ENCODE measurements around the gene CDC5L.

CDC5L gene

DNA sequence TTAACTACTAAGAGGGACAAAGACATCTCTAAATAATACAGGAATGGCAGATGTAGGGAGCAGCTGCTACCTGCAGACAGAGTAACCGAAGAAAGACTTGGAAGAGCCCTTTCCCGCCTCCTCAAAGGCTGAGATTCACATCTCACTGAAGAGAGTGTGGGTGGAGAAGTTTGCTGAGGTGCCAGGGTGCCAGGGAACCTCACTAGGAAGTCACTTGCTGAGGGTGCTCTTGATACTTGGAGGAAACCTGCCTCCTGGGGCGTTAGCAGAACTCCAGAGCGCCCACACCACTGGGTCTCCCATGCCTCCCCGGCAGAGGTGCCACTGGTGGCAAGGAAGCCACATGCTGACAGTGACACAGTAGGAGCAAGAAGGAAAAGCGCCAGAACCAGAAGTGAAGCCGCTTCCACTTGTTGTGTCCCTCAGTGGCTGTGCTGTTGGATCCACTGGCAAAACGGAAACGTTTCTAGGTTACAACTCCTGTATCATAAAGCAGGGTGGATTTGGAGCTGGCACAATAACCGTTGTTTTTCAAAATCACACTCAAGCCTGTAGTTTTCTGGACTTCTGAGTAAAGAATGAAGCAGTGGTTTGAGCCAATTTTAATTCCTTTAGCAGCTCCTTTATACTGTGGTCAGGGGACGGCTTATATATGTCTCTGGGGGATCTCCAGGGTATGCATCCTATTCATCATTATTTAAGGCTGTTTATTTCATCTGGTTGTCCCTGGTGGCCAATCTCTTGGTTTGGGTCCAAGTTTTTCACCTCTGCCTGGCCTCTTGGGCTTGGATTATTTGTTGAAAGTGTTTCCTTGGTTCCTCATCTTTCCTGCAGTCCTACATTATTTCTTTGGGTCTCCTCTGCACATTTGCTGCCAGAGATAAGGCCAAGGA, 64.5 kb downstream of the CDC5L start:
- DNase-seq (ENCODE audit: low spot score) (no peak), FAIRE-seq (no peak)

DNA sequence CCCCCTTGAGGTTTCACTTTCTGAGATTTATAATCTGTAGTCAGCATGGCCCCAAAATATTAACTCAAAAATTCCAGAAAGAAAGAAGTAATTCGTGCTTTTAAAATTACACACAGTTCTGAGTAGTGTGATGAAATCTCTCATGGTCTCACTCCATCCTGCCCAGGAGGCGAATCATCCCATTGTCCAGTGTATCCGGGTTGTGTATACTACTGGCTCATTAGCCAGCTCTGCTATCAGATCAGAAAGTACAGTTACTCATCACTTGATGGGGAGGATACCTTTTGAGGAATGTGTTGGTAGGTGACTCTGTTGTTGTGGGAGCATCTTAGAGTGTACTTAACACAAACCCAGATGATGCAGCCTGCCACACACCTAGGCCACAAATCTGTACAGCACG, 65.2 kb downstream of the CDC5L start:
- FAIRE-seq, result no peak
- DNase-seq (ENCODE audit: low spot score), result peak; percentile 40

DNA sequence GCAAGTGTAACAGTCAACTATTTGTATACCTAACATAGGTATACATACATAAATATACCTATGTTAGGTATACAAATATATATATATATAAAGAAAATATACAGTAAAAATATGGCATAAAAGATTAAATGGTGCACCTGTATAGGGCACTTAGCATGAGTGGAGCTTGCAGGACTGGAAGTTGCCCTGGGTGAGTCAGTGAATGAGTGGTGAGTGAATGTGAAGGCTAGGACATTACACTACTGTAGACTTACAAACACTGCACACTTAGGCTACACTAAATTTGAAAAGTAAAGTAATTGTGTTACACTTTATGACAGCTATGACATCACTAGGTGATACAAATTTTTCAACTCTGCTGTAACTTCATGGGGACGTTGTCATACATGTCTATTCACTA, 65.6 kb downstream of the CDC5L start:
- no peak for DNase-seq (ENCODE audit: low spot score)
- FAIRE-seq, result no peak

DNA sequence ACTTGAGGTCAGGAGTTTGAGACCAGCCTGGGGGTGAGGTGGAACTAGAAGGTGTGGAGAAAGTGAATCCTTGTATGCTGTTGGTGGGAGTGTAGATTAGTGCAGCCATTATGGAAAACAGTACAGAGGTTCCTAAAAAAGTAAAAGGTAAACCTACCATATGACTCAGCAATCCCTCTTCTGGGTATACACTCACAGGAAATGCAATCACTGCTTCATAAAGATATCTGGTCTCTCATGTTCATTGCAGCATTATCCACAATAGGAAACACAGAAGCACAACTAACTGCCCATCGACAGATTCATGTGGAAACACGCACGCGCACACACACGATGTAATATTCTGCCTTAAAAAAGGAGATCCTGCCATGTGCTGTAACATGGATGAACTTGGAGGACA, 66.7 kb downstream of the CDC5L start:
- FAIRE-seq (no peak), DNase-seq (ENCODE audit: low spot score) (no peak)

DNA sequence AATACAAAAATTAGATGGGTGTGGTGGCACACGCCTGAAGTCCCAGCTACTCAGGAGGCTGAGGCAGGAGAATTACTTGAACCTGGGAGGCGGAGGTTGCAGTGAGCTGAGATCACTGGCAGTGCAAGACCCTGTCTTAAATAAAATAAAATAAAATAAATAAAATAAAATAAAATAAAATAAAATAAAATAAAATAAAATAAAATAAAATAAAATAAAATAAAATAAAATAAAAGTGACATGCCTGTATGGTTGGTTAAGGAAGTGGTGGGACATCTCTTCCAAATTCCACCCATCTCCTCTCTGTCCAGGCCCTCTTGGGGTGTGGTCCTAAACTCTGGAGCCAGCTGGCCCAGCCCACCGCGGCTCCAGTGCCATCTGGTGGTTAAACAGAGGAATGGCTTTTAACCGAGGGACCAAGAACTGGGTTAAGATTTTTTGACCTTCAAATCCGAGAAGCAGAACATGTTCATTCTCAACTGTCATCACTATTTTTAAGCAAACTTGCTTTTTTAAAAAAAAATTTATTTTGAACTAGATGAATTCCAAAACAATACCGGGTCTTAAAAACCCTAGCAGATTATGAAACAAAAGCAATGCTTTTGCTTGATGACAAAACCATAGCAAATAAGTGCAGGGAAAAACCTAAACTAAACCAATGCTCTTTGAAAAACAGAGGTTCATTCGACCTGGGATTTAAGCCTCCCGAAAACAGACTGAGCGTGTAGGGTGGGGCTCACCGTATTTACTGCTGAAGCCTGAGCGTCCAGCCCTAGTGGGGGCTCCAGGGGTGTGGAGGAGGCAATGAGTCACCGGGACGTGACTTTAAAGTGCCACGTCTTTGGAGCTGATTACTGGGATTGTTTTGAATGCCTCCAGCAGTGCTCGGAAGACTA, 68.8 kb downstream of the CDC5L start:
- no peak for FAIRE-seq
- DNase-seq (ENCODE audit: low spot score), result peak; percentile 83

DNA sequence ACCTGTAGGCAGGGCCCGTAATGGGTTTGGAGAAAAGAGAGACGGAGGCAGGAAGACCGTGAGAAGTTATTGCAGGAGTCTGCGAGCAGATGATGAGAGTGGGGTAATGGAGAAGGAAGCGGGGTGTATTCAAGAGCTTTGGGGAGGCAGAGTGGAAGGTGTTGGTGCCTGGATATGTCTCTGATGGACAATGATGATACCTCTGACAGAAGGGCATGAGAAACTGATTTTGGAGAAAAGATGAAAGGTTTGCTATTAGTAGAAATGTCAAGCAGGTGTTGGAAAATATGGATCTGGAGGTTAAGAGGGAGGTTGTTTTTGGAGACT, 69.4 kb downstream of the CDC5L start:
- no peak for FAIRE-seq
- no peak for DNase-seq (ENCODE audit: low spot score)

DNA sequence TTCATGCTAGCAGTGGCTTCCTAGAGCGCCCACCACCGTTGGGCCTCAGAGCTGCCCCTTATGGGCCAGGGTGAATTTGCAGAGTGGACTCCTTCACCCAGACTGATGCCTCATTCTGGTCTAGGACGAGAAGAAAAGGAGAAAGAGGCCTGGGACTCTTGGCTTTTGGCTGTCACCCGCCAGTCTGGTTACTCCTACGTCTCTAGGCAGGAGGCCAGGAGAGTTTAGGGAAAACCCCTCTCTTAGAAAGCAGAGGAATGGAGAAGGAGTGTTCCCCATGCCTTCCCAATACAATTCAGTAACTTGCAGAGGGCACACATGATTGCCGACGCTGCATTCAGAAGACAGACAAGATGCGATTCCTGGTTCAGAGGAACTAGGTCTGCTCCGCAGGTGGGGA, 70.1 kb downstream of the CDC5L start:
- no peak for DNase-seq (ENCODE audit: low spot score)
- no peak for FAIRE-seq

DNA sequence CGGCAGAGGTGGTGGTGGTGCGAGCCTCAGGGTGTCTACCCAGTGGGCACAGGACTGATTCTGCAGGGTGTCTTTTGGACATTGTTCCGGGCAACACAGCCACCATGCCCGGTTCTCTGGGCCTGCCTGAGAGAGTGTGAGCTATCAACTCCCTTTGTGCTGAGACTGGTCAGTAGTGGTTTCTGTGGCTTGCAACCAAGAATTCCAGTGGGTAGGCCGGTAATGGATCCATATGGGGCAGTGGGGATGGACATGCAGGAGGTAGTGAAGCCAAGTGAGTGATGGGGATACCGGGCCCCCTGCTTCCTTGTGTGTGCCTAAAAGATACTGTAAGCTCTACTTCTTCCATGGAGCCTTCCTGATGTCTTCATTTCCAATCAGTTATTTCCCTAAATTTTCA, 71.0 kb downstream of the CDC5L start:
- FAIRE-seq, result no peak
- DNase-seq (ENCODE audit: low spot score), result no peak

DNA sequence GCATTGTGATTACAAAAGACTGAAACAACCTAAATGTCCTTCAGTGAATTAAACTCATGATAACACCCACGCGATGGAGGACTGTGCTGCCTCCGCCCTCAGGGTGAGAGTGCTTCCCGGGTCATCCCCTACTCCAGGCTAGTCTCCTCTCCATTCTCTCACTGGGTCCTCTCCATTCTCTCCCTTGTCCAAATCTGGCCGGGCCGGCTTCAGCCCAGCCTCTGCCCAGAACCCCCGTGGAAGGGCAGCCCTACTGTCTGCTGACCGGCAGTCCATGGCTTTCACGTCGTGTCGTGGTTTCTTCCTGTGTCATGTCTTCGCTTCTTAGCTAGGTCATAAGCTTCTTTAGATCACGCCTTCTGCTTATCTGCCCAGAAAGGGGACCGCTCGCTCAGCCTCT, 74.8 kb downstream of the CDC5L start:
- FAIRE-seq (no peak), DNase-seq (ENCODE audit: low spot score) (no peak)

DNA sequence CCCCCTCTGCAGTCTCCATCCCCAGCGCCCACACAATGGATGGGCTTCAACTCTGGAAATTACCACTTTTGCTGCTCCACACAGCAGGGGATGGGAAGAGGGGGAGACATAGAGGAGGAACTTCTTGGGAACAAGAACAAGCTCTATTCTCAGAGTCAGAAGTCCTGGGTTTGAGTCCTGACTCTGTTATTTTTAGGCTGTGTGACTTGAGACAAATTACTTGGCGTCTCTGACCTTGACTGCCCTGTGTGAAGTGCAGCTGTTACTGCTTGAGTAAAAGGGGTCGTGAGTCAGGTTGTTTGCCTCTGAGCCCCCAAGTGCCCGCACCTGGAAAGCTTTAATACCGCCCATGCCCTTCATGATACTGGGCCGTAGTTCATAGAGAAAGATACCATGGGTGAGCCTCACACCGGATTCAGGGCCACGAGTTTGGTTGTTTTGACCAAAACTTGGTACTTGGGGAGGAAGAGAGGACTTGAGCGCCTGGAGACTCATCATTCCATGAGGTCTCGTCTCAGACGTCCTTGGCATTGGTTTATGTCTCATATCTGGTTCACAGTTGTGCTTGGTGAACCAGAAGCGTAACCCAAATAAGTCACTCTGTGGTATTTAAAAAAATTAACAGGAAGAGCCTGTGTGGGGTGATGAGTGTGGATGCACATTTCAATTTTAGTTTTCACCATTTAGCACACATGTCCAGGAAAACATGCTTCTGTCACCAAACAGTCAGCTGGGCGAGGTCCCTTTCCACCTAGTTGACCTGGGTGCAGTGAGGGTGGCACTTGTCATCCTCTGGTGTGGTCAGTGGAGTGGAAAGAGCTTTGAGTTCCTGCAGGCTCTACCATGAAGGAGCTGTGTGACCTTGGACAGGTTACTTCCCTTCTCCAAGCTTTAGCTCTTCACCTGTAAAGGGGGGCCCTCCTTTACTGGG, 75.6 kb downstream of the CDC5L start:
- DNase-seq (ENCODE audit: low spot score), result no peak
- no peak for FAIRE-seq

DNA sequence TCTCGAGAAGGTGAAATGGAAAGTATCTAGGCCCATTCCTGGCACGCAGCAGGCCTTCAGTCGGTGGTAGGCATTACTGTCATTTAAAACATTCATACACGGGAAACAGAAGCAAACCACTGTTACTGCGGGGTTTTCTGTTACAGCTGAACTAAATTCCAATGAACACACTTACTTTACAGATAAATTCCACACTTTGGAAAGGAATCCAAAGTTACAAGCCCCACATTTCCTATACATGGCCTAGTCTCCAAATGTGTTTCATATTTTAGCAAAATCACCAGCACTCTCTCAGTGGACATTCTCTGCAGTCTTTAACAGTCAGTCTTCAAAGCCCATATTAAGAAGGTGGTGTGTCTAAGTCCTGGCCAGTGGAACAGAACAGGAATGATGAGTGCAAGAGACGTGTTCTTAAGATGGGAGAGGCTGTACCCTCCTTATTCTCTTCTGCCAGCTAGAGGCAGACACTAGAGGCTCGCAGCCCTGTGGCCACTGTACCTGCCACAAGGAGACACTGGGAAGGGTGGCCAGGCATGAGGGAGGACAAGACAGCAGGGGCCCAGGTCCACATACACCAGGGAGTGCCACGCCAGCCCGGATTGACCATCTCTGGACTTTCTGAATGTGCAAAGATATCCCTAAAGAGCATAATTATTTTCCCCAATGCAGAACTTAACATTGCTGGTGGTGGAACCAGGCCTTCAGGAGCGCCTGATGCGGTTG, 76.4 kb downstream of the CDC5L start:
- DNase-seq (ENCODE audit: low spot score) (no peak), FAIRE-seq (no peak)

DNA sequence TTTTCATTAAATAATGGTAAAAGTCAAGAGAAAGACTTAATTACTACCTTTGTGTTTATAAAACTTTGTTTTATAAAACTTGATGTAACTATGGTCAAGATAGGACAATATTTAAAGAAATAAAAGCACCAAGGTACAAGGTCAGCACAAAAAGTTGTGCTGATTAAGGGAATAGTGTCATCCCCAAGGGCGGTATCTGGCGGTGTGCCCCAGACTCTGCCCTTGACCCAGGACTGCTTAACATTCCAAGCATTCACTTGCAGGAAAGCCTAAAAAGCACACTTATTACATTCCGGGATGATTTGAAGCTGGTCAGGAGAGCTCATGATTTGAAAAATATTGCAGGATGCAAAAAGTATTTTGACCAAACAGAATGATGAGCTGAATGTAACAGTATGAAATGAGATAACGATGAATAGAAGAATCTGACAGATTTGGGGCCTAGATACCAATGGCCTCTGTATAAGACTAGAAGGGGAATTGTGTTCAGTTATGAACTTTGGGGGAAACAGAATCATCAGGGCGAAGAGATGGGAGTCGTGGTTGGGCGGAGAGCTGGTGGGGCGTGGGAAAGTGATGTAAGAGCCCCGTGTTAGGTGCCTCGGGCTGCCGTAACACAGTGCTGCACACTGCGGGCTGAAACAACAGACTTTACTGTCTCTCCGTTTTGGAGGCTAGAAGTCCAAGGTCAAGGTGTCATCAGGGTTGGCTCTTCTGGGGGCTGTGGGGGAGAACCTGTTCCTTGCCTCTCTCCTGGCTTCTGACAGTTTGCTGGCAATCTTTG, 77.2 kb downstream of the CDC5L start:
- DNase-seq (ENCODE audit: low spot score), result peak; percentile 74
- FAIRE-seq, result no peak

DNA sequence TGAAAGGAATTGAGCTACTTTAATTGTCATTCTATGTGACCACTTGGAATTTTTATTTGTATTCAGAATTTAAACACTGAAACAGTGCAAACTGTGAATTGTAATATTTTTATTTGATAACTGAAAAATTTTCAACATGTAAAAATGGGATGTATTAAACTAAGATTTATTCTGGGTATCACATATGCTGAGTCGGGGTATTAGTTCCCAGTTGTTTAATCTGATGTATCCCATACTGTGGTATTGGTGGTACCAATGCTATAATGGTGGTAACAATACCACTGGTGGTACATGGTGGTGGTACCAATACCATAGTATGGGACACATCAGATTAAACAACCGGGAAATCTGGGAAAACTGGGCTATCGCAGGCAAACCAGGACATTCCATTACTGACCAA, 79.4 kb downstream of the CDC5L start:
- FAIRE-seq, result no peak
- DNase-seq (ENCODE audit: low spot score), result no peak

DNA sequence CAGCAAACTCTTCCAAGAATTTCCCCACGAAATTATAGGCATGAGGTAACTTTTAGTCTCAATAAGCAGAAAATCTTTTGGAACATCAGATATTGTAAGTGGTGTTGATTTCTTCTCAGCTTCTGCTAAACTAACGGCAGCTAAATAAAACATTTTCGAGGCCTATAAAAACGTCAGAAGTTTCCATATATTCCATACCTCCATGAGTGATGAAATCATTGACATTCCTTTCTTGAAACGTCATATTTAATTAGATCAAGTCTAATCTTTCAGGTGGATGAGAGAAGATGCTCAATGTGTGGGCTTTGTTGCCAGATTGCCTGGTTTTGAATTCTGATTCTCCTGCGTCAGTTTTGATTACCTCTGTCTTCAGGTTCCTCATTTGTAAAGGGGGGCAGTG, 81.3 kb downstream of the CDC5L start:
- DNase-seq (ENCODE audit: low spot score), result no peak
- no peak for FAIRE-seq

DNA sequence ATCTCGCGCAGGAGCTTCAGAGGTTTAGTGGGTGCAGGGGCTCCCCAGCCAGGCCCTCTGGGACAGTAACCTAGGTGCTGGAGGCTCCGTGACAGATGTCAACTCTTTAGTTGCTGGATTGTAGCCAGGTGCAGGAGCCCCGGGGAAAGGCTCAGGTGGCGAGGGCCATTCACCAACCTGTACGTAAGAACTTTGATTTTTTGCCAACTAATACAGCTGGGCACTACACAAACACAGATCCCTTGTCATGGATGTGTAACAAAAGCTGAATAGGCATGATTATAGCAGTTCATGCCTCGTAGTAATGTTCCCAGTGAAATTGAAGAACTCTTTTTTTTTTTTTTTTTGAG, 82.6 kb downstream of the CDC5L start:
- no peak for FAIRE-seq
- no peak for DNase-seq (ENCODE audit: low spot score)

DNA sequence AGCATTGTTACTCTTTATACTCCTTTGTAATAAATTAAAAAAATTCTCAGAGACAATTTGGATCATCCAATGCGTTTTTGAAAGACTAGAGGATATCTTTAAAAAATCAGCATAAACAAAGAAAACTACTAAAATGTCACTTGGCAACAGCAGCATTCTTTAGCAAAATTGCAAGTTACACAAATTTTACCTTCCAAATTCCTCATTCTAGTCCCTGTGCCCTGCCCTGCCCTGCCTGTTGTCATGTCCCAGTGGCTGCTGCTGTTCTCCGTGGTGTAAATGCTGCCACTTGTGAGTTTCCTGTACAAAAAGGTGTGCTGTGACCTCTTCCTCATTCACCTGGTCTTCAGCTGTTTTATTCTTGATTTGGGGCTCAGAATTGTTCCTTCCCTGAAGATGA, 83.2 kb downstream of the CDC5L start:
- DNase-seq (ENCODE audit: low spot score) (no peak), FAIRE-seq (no peak)

DNA sequence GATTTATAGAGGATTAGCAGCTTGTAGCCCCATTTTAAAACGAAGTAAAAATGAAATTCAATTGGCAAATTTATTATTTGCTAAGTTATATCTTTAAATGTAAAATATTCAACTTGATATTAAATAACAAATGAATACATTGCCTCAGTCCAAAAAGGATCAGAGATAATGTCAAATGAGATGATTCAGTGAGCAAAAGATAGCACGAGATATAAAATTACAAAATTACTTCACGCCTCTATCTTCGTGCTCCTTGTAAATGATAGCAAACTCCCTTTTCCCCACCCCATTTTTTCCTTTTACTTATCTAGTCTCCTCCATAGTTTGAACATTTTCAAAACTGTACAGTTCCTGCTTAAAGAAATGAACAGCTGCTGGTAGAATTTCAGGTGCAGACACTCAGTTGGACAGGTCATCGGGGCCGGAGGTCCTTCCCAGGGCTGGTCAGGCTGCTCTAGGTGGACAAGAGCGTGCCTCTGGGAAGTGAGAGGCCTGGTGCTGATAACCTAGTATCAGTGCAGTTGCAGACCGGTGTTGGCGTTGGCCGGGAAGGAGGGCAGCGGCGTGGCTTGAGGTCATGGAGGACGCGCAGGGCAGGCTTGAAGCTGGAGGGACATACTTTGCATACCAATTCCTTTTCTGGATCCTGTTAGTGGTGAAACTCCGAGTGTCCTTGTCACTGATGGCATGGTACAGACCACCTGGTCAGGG, 83.9 kb downstream of the CDC5L start:
- DNase-seq (ENCODE audit: low spot score), result no peak
- no peak for FAIRE-seq

DNA sequence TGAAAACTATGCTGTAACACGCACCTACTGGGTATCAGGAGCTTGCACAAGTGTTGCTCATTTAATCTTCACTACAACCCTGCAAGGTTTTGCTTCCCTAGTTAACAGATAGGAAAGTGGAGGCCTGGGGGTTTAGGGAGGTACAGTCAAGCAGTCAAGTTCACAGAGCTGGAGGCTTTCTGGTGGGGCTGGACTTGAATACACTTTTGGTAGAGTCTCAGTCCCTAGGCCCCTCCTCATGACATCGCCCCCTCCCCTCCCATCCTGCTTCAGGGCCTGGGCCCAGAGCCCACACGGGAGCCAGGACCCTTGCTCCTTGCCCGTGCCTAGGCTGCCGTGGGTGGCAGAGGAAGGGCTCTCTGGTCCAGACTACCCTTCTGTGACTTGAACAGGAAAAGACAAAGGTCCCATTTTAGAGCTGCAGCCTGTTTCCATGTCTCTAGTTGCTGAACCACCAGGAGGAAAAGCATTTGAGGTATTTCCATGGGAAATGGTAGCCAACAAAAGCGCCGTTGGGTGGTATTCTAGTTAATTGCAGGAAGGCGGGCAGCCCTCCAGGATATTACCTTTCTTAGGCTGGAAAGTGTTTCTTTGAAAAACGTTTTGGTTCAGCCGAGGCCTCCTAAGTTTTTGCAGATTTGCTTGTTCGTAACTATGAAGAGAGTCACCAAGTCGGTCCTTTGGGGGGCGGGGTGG, 84.9 kb downstream of the CDC5L start:
- no peak for DNase-seq (ENCODE audit: low spot score)
- FAIRE-seq, result no peak
